Activated CD4-positive, alpha-beta T cell treated with anti-CD3 and anti-CD28 coated beads, Interleukin-2, amount 10 ng/mL, durations not matched to agents 24 days and 14 days (primary cell): ENCODE measurements around the gene CAMK1. TPM values are rescaled to one million over a fixed set of nuclear protein-coding genes. Genes with fewer than 3 reads are reported as not detected.

ENCODE experiments used
- DNase-seq: peaks from one replicate; pipeline ENCODE4 v3.0.0; 2022
- H3K27ac Mint-ChIP-seq: one replicate; pipeline ENCODE4 v1.8.0; 2022; ENCODE audit warnings: mild to moderate bottlenecking, mixed read lengths
- H3K27me3 Mint-ChIP-seq: one replicate; pipeline ENCODE4 v1.8.0; 2022; ENCODE audit warnings: mixed read lengths
- H3K36me3 Mint-ChIP-seq: one replicate; pipeline ENCODE4 v1.8.0; 2022; ENCODE audit warnings: low read depth, mild to moderate bottlenecking, mixed read lengths
- H3K4me1 Mint-ChIP-seq: one replicate; pipeline ENCODE4 v1.8.0; 2021; ENCODE audit warnings: mixed read lengths
- H3K4me3 Mint-ChIP-seq: one replicate; pipeline ENCODE4 v1.8.0; 2022; ENCODE audit warnings: mild to moderate bottlenecking, moderate library complexity, mixed read lengths
- H3K9me3 Mint-ChIP-seq: one replicate; pipeline ENCODE4 v1.8.0; 2021; ENCODE audit warnings: mixed read lengths
- intact Hi-C: fragments of 100-400 bp; cut with micrococcal nuclease; formaldehyde crosslinking; loops from one replicate; pipeline ENCODE4 v1.15.1; 2023
- total RNA-seq: library from RNA; stranded (reverse); gene quantifications from 2 replicates; pipeline ENCODE4 v1.2.3, GENCODE V29; 2022

Gene CAMK1
- total RNA-seq = 81.0 and 83.7 TPM in 2 replicates

GRCh38 chr3:9769426-9770275, at the start of gene CAMK1:
Gene CAMK1 (minus strand): TSS chr3:9769947. CDS start chr3:9767749, 2,198 bp downstream.
- H3K27me3 Mint-ChIP-seq = no peaks in the 10 kb centered on the region
- H3K4me1 Mint-ChIP-seq = peaks cover 43% of the 10 kb centered on the region
- intact Hi-C loops = loop anchor here (1.0 to 2.0 kb wide), 4 partner anchors 9 to 37 kb away; partner anchors contain the start of gene ARPC4
- DNase-seq = peak; percentile 93
- peak within 1 kb of the TSS; percentile 82 for H3K4me3 Mint-ChIP-seq
- H3K27ac Mint-ChIP-seq = peak within 1 kb of the TSS; percentile 80
- no peaks in the 10 kb centered on the region for H3K9me3 Mint-ChIP-seq
- H3K36me3 Mint-ChIP-seq = peaks cover 28% of the 10 kb centered on the region

GRCh38 chr3:9818666-9819335, 49.1 kb upstream of the CAMK1 start:
- DNase-seq = no peak

GRCh38 chr3:9817436-9817835, 47.7 kb upstream of the CAMK1 start:
- H3K27ac Mint-ChIP-seq = no peak overlapping the region
- intact Hi-C loops = no loop called here
- peaks cover 5% of the 10 kb centered on the region for H3K4me1 Mint-ChIP-seq
- H3K9me3 Mint-ChIP-seq = no peaks in the 10 kb centered on the region
- no peak for DNase-seq
- no peaks in the 10 kb centered on the region for H3K27me3 Mint-ChIP-seq
- no peak overlapping the region for H3K4me3 Mint-ChIP-seq
- H3K36me3 Mint-ChIP-seq = peaks cover 19% of the 10 kb centered on the region

More at GRCh38 chr3:9818666-9819335, 49.1 kb upstream of the CAMK1 start:
- Mint-ChIP-seq H3K4me3 (no peak overlapping the region), H3K36me3 (peaks cover 14% of the 10 kb centered on the region), H3K9me3 (no peaks in the 10 kb centered on the region), H3K4me1 (peaks cover 5% of the 10 kb centered on the region), H3K27me3 (no peaks in the 10 kb centered on the region), H3K27ac (no peak overlapping the region)
- intact Hi-C loops = no loop called here

GRCh38 chr3:9815986-9816385, 46.2 kb upstream of the CAMK1 start:
- H3K4me3 Mint-ChIP-seq = no peak overlapping the region
- DNase-seq = no peak
- H3K36me3 Mint-ChIP-seq = peaks cover 25% of the 10 kb centered on the region
- no peaks in the 10 kb centered on the region for H3K9me3 Mint-ChIP-seq
- intact Hi-C loops = no loop called here
- peaks cover 10% of the 10 kb centered on the region for H3K4me1 Mint-ChIP-seq
- H3K27ac Mint-ChIP-seq = no peak overlapping the region
- no peaks in the 10 kb centered on the region for H3K27me3 Mint-ChIP-seq

- Mint-ChIP-seq H3K36me3 (peaks cover 32% of the 10 kb centered on the region), H3K9me3 (no peaks in the 10 kb centered on the region), H3K4me3 (no peak overlapping the region), H3K4me1 (peaks cover 28% of the 10 kb centered on the region), H3K27me3 (no peaks in the 10 kb centered on the region), H3K27ac (peak overlapping the region; percentile 15)
- intact Hi-C loops = no loop called here
- DNase-seq = no peak
Observed at GRCh38 chr3:9812870-9813483, 43.2 kb upstream of the CAMK1 start.

GRCh38 chr3:9810846-9811245, 41.1 kb upstream of the CAMK1 start:
- H3K4me3 Mint-ChIP-seq = peak overlapping the region; percentile 82
- peaks cover 45% of the 10 kb centered on the region for H3K36me3 Mint-ChIP-seq
- H3K9me3 Mint-ChIP-seq = no peaks in the 10 kb centered on the region
- intact Hi-C loops = no loop called here
- DNase-seq = no peak
- peak overlapping the region; percentile 35 for H3K27ac Mint-ChIP-seq
- no peaks in the 10 kb centered on the region for H3K27me3 Mint-ChIP-seq
- H3K4me1 Mint-ChIP-seq = peaks cover 37% of the 10 kb centered on the region

- no peaks in the 10 kb centered on the region for H3K9me3 Mint-ChIP-seq
- intact Hi-C loops = no loop called here
- no peak overlapping the region for H3K27ac Mint-ChIP-seq
- DNase-seq = no peak
- peaks cover 50% of the 10 kb centered on the region for H3K36me3 Mint-ChIP-seq
- peaks cover 37% of the 10 kb centered on the region for H3K4me1 Mint-ChIP-seq
- H3K27me3 Mint-ChIP-seq = no peaks in the 10 kb centered on the region
- H3K4me3 Mint-ChIP-seq = peak overlapping the region; percentile 82
Observed at GRCh38 chr3:9810433-9810770, 40.7 kb upstream of the CAMK1 start.

GRCh38 chr3:9809615-9810432, 40.1 kb upstream of the CAMK1 start, which contains the start of gene TTLL3:
Gene TTLL3 (plus strand): TSS chr3:9810262. CDS start chr3:9810662, 400 bp downstream.
- peaks cover 37% of the 10 kb centered on the region for H3K4me1 Mint-ChIP-seq
- H3K27ac Mint-ChIP-seq = peak within 1 kb of the TSS; percentile 92
- intact Hi-C loops = loop anchor here (2.0 kb wide), 1 partner anchor 59 kb away; no protein-coding TSS in a partner anchor
- peak within 1 kb of the TSS; percentile 82 for H3K4me3 Mint-ChIP-seq
- DNase-seq = peak; percentile 84
- H3K36me3 Mint-ChIP-seq = peaks cover 55% of the 10 kb centered on the region
- H3K27me3 Mint-ChIP-seq = no peaks in the 10 kb centered on the region
- H3K9me3 Mint-ChIP-seq = no peaks in the 10 kb centered on the region

- H3K9me3 Mint-ChIP-seq = no peaks in the 10 kb centered on the region
- no peak for DNase-seq
- peaks cover 40% of the 10 kb centered on the region for H3K4me1 Mint-ChIP-seq
- intact Hi-C loops = loop anchor here (2.0 kb wide), 1 partner anchor 58 kb away; no protein-coding TSS in a partner anchor
- H3K27ac Mint-ChIP-seq = peak overlapping the region; percentile 92
- H3K36me3 Mint-ChIP-seq = peaks cover 59% of the 10 kb centered on the region
- H3K27me3 Mint-ChIP-seq = no peaks in the 10 kb centered on the region
- H3K4me3 Mint-ChIP-seq = peak overlapping the region; percentile 82
Observed at GRCh38 chr3:9809239-9809614, 39.5 kb upstream of the CAMK1 start.

GRCh38 chr3:9808345-9809037, 38.7 kb upstream of the CAMK1 start:
- Mint-ChIP-seq H3K27me3 (no peaks in the 10 kb centered on the region), H3K27ac (peak overlapping the region; percentile 92), H3K4me1 (peaks cover 40% of the 10 kb centered on the region), H3K36me3 (peaks cover 67% of the 10 kb centered on the region), H3K9me3 (no peaks in the 10 kb centered on the region), H3K4me3 (peak overlapping the region; percentile 25)
- peak; percentile 83 for DNase-seq
- intact Hi-C loops = loop anchor here (1.0 to 2.0 kb wide), 2 partner anchors 15 to 58 kb away; partner anchors contain the start of gene ARPC4

- no peaks in the 10 kb centered on the region for H3K9me3 Mint-ChIP-seq
- no peak overlapping the region for H3K4me3 Mint-ChIP-seq
- H3K4me1 Mint-ChIP-seq = peaks cover 42% of the 10 kb centered on the region
- H3K27ac Mint-ChIP-seq = peak overlapping the region; percentile 92
- intact Hi-C loops = loop anchor here (1.0 to 2.0 kb wide), 2 partner anchors 15 to 57 kb away; partner anchors contain the start of gene ARPC4
- no peaks in the 10 kb centered on the region for H3K27me3 Mint-ChIP-seq
- no peak for DNase-seq
- peaks cover 68% of the 10 kb centered on the region for H3K36me3 Mint-ChIP-seq
Observed at GRCh38 chr3:9807981-9808344, 38.2 kb upstream of the CAMK1 start.

- intact Hi-C loops = no loop called here
- no peaks in the 10 kb centered on the region for H3K27me3 Mint-ChIP-seq
- H3K4me3 Mint-ChIP-seq = no peak overlapping the region
- H3K9me3 Mint-ChIP-seq = no peaks in the 10 kb centered on the region
- H3K4me1 Mint-ChIP-seq = peaks cover 42% of the 10 kb centered on the region
- DNase-seq = no peak
- H3K27ac Mint-ChIP-seq = no peak overlapping the region
- peaks cover 71% of the 10 kb centered on the region for H3K36me3 Mint-ChIP-seq
Observed at GRCh38 chr3:9806688-9807589, 37.2 kb upstream of the CAMK1 start.
